ENCODE data around the gene AHI1. TPM values are rescaled to one million over a fixed set of nuclear protein-coding genes. Genes with fewer than 3 reads are reported as not detected.

Gene AHI1
- total and polyA plus RNA-seq, 2 experiments from 2014 or later, result 17.1 to 18.4 TPM

DNA sequence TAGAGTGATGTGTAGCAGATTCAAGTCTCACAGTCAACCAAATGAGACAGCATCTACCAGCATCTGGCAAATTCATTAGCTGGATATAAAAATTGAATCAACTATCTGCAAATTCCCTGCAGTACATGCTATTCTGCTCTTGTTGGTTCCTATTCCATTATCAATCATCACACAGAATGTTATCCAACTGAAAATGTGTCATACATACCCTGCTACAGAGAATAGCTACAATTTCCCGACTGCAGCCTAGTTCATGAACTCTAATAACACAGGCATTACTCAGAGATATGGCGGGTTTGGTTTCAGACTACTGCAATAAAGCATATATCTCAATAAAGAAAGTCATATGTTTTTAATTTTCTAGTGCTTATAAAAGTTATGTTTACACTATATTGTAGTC lies 78.4 kb downstream of the AHI1 start:
- H3K27ac ChIP-seq, result no peak overlapping the region
- no peaks in the 10 kb centered on the region for H3K9me3 ChIP-seq (ENCODE audit: low read depth)
- TF ChIP-seq, protein P1, sequence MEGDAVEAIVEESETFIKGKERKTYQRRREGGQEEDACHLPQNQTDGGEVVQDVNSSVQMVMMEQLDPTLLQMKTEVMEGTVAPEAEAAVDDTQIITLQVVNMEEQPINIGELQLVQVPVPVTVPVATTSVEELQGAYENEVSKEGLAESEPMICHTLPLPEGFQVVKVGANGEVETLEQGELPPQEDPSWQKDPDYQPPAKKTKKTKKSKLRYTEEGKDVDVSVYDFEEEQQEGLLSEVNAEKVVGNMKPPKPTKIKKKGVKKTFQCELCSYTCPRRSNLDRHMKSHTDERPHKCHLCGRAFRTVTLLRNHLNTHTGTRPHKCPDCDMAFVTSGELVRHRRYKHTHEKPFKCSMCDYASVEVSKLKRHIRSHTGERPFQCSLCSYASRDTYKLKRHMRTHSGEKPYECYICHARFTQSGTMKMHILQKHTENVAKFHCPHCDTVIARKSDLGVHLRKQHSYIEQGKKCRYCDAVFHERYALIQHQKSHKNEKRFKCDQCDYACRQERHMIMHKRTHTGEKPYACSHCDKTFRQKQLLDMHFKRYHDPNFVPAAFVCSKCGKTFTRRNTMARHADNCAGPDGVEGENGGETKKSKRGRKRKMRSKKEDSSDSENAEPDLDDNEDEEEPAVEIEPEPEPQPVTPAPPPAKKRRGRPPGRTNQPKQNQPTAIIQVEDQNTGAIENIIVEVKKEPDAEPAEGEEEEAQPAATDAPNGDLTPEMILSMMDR (IDR thresholded peaks at IDR 0.05; ENCODE audit: low read depth, low read length), result no peak
- H3K4me3 ChIP-seq, result no peak overlapping the region
- H3K27me3 ChIP-seq, result no peaks in the 10 kb centered on the region
- H3K36me3 ChIP-seq, result no peaks in the 10 kb centered on the region
- no peaks in the 10 kb centered on the region for H3K4me1 ChIP-seq (ENCODE audit: low read depth)
- DNase-seq (ENCODE audit: low read depth in 1 of 2, low spot score in 1 of 2), result peak in 1 of 2 donors; percentile 74

DNA sequence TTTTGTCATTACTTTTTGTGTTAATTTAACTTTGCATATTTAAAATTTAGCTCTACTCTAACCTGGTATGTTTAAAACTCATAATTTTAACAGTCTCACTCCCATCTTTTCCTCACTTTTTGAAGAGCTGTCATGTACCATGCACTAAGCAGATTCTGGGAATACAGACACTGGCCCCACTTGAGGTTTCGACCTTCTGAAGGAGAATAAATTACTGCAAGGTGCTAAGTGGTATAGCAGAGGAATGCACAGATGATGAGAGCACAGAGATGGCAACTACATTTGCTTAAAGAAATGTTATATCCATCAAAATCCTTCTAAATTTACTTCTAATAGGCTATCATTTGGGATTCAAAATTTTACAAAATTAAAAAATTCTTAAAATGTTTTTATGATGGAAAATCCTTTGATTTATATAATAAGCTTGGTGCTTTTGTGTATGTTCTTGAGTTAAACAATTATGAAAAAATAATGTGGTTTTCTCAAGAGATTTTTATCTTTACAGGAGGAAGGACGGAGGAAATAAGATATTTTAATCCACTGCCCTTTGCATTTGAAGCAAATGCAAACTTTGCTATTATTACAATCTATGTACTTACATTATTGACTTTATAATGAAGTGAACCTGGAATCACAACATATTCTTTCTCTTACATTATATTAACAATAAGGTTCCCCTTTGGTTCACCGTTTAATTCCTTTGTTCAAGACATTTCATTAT lies 79.3 kb downstream of the AHI1 start:
- no peaks in the 10 kb centered on the region for H3K27me3 ChIP-seq
- DNase-seq (ENCODE audit: low read depth in 1 of 2, low spot score in 1 of 2), result peak in 1 of 2 donors; percentile 3
- H3K9me3 ChIP-seq (ENCODE audit: low read depth), result no peaks in the 10 kb centered on the region
- no peaks in the 10 kb centered on the region for H3K36me3 ChIP-seq
- no peak overlapping the region for H3K27ac ChIP-seq
- TF ChIP-seq, protein P1 (IDR thresholded peaks at IDR 0.05; ENCODE audit: low read depth, low read length), result no peak
- no peak overlapping the region for H3K4me3 ChIP-seq
- no peaks in the 10 kb centered on the region for H3K4me1 ChIP-seq (ENCODE audit: low read depth)

DNA sequence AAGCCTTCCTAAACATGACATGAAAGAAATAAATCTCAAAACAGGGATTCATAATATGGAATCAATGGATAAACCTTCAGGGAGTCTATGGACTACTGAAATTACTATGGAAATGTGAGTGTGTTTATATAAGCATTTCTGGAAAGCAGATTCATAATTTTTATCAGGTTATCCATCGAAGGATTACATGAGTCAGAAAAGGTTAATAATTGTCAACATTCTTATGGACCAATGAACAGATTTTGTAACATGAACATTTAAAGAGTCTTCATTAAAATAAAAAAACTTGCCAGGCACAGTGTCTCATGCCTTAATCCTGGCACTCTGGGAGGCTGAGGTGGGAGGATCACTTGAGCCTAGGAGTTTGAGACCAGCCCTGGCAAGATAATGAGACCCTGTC lies 84.8 kb downstream of the AHI1 start:
- H3K4me3 ChIP-seq, result no peak overlapping the region
- H3K9me3 ChIP-seq (ENCODE audit: low read depth), result no peaks in the 10 kb centered on the region
- no peak for DNase-seq (ENCODE audit: low read depth in 1 of 2, low spot score in 1 of 2)
- H3K27ac ChIP-seq, result no peak overlapping the region
- H3K4me1 ChIP-seq (ENCODE audit: low read depth), result no peaks in the 10 kb centered on the region
- TF ChIP-seq, protein P1 (IDR thresholded peaks at IDR 0.05; ENCODE audit: low read depth, low read length), result no peak
- H3K27me3 ChIP-seq, result no peaks in the 10 kb centered on the region
- H3K36me3 ChIP-seq, result peaks cover 5% of the 10 kb centered on the region

DNA sequence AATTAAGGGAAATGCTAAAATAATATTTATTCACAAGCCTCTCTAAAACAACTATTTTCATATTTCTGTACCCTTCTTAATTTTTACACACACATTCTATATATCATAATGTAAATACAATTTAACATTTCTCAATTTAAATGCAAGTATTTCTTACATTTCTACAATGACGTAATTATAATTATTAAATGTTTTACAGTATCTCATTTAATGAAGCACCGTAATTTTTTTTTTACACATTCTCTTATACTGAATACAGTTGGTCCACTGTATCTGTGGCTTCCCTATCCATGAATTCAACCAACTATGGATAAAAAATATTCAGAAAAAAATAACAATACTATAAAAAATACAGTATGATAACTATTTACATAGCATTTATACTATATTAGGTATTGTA lies 85.7 kb downstream of the AHI1 start:
- Histone ChIP-seq H3K9me3 (ENCODE audit: low read depth) (no peaks in the 10 kb centered on the region), H3K4me3 (no peak overlapping the region), H3K27me3 (no peaks in the 10 kb centered on the region), H3K27ac (no peak overlapping the region), H3K4me1 (ENCODE audit: low read depth) (no peaks in the 10 kb centered on the region), H3K36me3 (peaks cover 5% of the 10 kb centered on the region)
- TF ChIP-seq, protein P1 (IDR thresholded peaks at IDR 0.05; ENCODE audit: low read depth, low read length), result no peak
- DNase-seq (ENCODE audit: low read depth in 1 of 2, low spot score in 1 of 2), result no peak

DNA sequence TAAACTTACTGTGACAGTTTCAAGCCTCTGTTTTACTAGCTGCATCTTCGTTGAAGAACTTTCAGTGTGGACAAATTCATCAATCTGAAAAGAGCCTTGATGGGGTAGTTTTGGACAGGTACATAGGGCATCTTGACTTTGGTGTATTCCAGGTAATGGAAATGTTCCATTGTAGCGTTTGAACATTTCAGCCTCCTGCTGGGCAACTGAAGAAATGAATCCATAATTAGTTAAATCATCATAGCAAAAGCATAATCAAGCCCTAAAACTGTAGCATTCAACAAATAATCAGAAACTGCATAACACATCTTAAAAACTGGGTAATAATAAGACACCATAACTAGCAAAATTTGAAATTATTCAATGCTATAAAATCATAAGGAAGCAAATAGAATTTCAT lies 86.2 kb downstream of the AHI1 start:
- TF ChIP-seq, protein P1 (IDR thresholded peaks at IDR 0.05; ENCODE audit: low read depth, low read length), result peak; percentile 28

More for the DNA sequence above, 86.2 kb downstream of the AHI1 start:
- Histone ChIP-seq H3K36me3 (peaks cover 5% of the 10 kb centered on the region), H3K27ac (no peak overlapping the region), H3K4me3 (no peak overlapping the region), H3K27me3 (no peaks in the 10 kb centered on the region), H3K9me3 (ENCODE audit: low read depth) (no peaks in the 10 kb centered on the region), H3K4me1 (ENCODE audit: low read depth) (no peaks in the 10 kb centered on the region)
- DNase-seq (ENCODE audit: low read depth in 1 of 2, low spot score in 1 of 2), result no peak

Measured in cardiac muscle cell (in vitro differentiated cells and primary cell).